Activated naive CD4-positive, alpha-beta T cell treated with Interleukin-2 at 50 U/mL for 16 hours (primary cell): Measurements from ENCODE around the gene SMIM38.

Experiments
- DNase-seq: peaks from one replicate; pipeline ENCODE4 v3.0.0-alpha.2; 2020

The SMIM38 gene

GRCh38 chr11:69155302-69156234 lies at the start of gene SMIM38:
Gene SMIM38, plus strand, starts transcription at chr11:69155935. Its CDS starts 1,912 bp downstream, at chr11:69157847.
- DNase-seq, result peak; percentile 22

GRCh38 chr11:69106031-69106811 lies 49.5 kb upstream of the SMIM38 start:
- no peak for DNase-seq

- DNase-seq, result no peak
Measured at GRCh38 chr11:69107413-69107812, 48.3 kb upstream of the SMIM38 start.

GRCh38 chr11:69108030-69108429 lies 47.7 kb upstream of the SMIM38 start:
- no peak for DNase-seq

DNA sequence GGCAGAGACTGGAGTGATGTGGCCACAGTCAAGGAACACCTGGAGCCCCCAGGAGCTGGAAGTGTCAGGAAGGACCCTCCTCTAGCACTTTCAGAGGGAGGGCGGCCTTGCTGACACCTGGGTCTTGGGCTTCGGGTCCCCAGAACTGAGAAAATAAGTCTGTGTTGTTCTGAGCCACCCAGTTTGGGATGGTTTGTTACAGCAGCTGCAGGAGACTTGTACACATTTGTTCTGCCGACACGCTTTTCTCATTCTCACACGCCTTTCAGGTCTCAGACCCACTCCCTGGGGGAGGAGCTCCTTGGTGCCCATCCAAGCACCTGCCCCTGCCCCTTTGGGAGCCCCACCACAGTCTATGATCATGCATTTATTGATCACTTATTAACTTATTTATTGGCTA lies 47.2 kb upstream of the SMIM38 start:
- DNase-seq, result no peak

DNA sequence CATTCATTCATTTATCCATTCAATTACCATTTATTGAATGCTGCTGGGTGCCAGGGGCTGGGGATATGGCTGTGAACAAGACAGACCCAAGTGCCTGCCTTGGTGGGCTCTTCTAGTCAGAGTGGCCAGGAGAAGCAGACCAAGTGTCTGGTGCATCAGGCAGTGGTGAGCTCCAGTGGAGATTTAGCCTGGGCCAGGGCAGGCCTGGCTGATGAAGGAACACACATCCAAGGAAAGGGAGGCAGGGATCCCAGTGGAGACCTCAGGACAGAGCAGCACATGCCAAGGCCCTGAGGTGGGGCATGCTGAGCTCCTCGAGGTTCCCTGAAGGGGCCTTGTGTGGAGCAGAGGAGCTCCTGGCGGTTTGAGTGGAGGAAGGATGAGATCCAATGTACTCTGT lies 46.6 kb upstream of the SMIM38 start:
- no peak for DNase-seq

GRCh38 chr11:69110451-69110850 lies 45.3 kb upstream of the SMIM38 start:
- no peak for DNase-seq

GRCh38 chr11:69111624-69112542 lies 43.9 kb upstream of the SMIM38 start:
- DNase-seq, result no peak

DNA sequence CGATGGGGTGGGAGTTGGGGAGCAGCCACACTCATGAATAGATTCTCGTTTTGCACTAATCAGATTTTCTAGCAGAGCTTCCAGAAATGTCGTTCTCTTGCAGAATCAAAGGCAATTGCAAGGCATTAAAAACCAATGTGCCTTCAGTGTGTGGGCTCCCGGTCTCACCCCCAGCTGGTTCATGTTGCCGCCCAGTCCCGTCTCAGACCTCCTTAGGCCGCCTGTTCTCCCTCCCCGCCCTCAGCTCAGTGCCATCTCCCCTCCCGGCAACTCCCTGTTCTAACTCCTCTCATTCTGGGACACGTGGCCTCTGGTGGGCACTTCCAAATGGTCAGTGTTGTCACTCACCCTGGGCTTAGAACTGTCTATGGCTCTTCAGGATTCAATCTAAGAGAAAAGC lies 42.5 kb upstream of the SMIM38 start:
- no peak for DNase-seq

DNA sequence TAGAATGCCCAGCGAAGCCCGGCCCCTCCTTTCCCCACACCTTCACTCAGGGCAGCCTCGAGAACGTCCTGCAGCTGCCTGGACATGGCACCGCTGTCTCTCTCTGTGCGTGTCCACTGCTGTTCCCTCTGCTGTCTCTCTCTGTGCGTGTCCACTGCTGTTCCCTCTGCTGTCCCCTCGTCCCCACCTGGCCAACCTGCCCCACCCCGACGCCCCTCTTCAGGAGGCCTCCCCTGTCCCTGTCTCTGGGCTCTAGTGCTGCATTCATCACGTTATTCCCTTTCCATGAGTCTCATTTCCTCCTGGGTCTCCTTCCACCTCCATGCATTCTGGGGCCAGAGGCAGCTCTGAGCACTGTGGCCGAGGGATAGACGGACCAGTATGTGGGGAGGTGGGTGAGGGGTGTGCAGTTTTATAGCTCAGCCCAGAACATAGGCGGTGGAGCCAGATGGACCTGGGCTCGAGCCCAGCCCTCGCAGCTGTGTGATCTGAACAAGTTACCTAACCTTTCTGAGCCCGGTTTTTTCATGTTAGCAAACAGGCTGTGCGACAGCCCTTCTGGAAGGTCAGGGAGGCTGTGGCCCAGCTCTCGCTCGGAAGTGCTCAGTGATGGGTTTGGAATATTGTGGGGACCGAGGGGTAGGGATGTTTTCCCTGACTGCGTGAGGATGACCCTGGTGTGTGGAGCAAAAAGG lies 41.9 kb upstream of the SMIM38 start:
- no peak for DNase-seq

- no peak for DNase-seq
Measured at GRCh38 chr11:69114362-69114761, 41.4 kb upstream of the SMIM38 start.

GRCh38 chr11:69114811-69115523 lies 40.8 kb upstream of the SMIM38 start:
- no peak for DNase-seq

GRCh38 chr11:69115586-69116560 lies 39.9 kb upstream of the SMIM38 start:
- DNase-seq, result no peak

DNA sequence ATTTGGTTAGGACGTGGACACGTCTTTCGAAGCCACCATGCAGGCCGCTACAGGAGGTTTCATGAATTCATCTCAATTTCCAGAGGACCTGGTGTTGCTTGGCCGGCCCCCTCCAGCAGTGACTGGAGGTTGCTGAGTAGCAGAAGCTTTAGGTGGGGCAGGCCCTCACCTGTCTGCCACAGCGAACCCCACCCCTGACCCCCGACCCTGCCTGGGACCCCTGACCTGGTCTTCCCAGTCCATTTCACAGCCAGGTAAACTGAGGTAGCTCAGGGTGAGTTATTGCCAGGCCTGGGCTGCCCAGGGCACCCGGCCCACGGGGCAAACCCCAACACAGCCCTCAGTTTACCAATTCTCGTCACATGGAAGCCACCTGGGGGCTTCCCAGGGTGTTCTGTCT lies 39.1 kb upstream of the SMIM38 start:
- DNase-seq, result no peak

- no peak for DNase-seq
Measured at GRCh38 chr11:69119190-69119589, 36.5 kb upstream of the SMIM38 start.

DNA sequence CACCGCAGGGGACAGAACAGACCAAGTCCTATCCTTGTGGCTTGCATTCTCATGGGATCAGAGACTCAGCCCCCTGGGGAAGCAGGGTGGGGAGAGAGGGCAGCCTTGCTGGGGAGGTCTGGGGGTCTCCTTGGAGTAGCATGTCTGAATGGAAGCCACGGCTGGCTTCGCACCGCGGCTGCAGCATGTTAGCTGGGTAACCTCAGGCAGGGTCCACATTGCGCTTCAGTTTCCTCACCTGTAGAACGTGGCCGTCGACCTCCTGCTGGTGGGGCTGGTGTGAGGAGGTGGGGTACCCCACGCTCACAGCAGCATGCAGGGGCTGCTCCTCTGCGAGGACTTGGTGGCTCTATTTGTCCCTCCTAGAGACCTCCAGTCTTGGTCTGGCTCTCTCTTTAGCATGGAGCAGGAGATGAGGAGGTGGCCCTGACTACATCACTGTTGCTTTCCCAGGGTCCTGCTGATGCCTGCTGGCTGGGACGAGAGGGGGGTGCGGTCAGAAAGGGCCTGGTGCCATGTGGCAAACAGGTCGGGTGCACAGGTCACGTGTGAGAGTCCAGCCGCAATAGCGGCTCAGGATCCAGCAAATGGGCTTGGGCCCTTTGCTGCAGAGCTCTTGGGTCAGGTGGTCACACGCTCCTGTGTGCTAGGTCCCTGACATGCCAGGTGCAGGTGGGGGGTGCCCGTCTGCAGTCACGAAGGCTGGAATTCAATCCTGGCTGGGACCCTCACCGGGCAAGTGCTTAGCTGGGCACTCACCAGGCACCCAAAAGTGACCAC lies 35.4 kb upstream of the SMIM38 start:
- DNase-seq, result no peak

GRCh38 chr11:69121021-69121420 lies 34.7 kb upstream of the SMIM38 start:
- DNase-seq, result no peak

- no peak for DNase-seq
Measured at GRCh38 chr11:69121621-69122325, 34.0 kb upstream of the SMIM38 start.

GRCh38 chr11:69122326-69122629 lies 33.5 kb upstream of the SMIM38 start:
- no peak for DNase-seq
